Activated effector memory CD4-positive, alpha-beta T cell treated with anti-CD3 and anti-CD28 coated beads, Interleukin-2, amount 50 U/mL, for 16 hours (primary cell): Measurements from ENCODE around the gene ATP5MG.
"Not testable (repeated sequence)": the region's sequence is repeated elsewhere in the genome, so short reads cannot be mapped to it uniquely, and the experiment has no call there.

Experiments
- DNase-seq: peaks from one replicate; pipeline ENCODE4 v3.0.0-alpha.2; 2020

ATP5MG gene

GRCh38 chr11:118410055-118410745, 8.8 kb downstream of the ATP5MG start:
- DNase-seq = no peak

GRCh38 chr11:118411530-118411929, 10.1 kb downstream of the ATP5MG start:
- no peak for DNase-seq

DNA sequence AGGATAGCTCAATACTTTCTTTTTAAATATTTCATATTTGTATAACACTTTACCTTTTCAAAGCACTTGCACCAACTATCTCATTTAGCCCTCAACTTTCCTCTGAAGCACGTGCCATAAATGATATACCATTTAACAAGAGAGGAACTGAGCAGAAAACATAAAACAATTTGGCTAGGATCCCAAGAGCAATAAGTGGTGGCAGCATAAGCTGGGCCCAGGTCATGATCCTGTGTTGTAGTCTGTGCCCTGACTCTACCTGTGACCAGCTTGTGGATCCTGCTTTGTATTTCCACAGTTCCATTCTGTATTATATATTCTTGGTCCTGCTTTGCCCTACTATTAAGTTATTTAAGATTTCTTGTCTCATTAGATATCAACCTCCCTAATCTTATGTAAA, 11.5 kb downstream of the ATP5MG start:
- no peak for DNase-seq

DNA sequence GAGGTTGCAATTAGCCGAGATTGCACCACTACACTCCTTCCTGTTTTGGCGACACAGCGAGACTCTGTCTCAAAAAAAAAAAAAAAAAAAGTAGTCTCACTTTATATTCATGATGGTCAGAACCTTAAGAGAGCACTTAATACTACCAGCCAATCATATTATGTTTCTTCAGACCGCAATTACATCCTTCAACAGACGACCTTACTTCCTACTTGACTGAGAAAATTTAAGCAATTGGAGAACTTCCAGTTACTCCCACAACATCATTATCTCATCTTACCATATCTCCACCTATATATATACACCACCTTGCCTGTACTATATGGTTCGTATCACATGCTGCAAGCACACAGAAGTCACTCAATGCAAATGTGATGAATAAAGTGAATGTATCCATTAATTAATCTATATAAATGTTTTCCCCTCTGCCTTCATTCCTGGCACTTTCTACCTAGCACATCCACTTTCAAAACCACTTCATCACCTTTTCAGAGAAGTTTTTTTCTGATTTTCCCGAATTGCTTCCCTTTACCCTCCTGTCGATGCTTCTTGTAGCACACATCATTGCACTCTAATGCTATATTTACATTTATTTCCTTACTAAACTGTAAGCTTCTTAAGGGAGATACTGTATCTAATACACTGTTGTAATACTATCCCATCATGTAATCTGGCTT, 13.8 kb downstream of the ATP5MG start:
- no peak for DNase-seq

GRCh38 chr11:118415739-118416068, 14.3 kb downstream of the ATP5MG start:
- DNase-seq = no peak

DNA sequence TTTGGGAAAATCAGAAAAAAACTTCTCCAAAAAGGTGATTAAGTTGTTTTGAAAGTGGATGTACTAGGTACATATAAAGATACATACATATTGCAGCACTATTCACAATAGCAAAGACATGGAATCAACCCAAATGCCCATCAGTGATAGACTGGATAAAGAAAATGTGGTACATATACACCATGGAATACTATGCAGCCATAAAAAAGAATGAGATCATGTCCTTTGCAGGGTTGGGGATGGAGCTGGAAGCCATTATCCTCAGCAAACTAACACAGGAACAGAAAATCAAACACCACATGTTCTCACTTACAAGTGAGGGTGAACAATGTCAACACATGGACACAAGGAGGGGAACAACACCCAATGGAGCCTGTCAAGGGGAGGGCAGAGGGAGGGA, 15.5 kb downstream of the ATP5MG start:
- not testable (repeated sequence) for DNase-seq

- no peak for DNase-seq
These were observed 16.4 kb downstream of the ATP5MG start for GRCh38 chr11:118417801-118418200.

DNA sequence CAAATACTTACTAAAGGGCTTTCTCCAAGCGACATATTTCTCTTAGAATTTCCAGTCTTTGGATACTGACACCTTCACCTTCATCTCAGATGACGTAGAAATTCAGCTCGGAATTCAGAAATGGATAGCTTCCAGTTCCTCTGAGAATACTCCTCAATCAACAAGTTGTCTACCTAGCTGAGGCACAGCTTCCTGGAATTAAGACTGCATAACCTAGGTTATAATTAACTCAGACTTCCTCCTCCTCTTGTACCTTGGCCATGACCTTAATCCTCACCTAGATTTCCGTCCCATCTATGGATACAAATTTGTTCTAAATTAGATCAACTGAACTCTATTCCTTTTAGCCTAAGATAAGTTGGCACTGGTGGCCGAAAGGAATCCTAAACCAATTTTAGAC, 17.4 kb downstream of the ATP5MG start:
- no peak for DNase-seq

GRCh38 chr11:118427707-118428106, 26.3 kb downstream of the ATP5MG start:
- no peak for DNase-seq

DNA sequence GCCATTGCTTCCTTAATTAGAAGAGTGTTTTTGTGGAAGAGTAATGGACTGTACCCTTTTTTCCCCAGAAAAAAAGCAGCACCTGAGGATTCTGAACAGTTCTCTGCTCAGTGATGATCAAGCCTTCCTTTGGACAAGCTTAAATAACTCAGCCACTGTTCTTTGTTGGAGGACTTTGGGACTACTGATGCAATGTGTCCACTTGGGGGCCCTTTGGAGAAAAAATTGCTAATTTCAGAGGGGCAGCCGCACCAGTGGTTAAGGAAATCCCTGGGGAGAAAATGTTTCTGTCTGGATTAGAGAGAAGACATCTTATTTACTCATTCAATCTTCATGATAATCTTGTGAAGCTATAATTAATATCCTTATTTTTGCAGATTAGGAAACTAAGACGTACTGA, 29.6 kb downstream of the ATP5MG start:
- no peak for DNase-seq

GRCh38 chr11:118434123-118434552, 32.7 kb downstream of the ATP5MG start:
- DNase-seq = no peak

DNA sequence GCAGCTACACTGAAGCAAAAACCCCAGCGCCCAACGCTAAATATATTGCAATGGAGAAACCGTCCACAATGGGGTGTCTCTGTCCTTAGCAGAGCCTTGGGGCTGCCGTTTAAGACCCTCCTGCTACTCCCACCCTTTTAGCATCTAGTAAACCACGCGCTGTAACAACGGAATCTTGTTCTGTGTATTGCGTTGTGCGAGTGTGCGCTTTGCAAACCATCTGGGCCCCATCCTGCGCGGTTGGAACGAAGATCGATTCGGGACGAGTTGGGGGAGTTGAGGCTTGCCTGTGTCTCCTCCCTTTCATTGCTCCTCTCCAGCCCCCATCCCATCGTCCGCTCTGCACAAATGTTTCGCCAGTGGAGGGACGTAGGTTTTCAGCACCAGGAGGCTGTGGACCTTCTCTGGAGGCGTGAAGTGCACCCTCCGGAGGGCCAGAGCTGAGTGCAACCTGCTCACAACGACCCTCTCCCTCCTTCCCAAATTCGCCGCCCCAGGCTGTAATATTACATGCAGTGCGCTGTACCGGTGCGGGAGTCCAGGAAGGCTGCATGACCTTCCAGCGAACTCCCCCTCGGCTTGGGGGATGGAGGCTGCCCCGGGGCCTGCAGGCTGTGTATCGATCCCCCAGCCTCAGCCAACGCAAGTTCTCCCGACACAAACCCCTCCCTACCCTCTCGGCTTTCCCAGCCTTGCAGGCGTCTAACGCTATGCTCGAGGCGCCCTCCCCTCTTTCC, 33.3 kb downstream of the ATP5MG start:
- DNase-seq = peak; percentile 78

DNA sequence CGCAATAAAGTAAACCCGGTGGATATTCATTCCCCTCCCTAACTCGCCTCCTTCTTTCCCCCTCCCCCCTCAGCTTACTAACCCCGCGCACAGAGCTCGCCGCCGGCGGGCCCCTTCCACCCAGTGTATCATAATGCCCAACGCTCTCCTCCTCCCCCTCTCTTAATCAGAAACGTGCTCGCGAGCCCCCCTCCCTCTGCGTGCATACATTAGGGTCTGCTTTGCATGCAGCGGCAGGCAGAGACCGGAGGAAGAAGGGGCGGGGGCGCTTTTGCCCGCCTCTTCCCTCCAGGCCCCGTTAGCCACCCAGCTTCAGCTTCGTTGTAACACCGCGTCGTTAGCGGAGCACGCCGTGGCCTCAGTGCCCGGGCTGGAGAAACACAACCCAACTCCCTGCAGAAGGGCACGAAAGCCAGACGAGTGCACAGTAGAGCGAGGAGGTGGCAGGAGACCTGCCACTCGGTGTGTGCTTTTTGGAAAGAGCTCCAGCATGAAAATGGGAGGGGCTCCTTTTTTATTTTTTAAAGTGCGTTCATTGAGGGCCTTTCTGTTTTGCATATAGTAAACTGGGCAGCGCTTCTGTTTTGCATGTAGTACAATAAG, 34.0 kb downstream of the ATP5MG start:
- DNase-seq = peak; percentile 87

GRCh38 chr11:118435893-118436624, 34.7 kb downstream of the ATP5MG start, which contains the start of gene KMT2A:
Gene KMT2A (plus strand): TSS chr11:118436492. CDS start chr11:118436513, 21 bp downstream.
- peak; percentile 97 for DNase-seq

DNA sequence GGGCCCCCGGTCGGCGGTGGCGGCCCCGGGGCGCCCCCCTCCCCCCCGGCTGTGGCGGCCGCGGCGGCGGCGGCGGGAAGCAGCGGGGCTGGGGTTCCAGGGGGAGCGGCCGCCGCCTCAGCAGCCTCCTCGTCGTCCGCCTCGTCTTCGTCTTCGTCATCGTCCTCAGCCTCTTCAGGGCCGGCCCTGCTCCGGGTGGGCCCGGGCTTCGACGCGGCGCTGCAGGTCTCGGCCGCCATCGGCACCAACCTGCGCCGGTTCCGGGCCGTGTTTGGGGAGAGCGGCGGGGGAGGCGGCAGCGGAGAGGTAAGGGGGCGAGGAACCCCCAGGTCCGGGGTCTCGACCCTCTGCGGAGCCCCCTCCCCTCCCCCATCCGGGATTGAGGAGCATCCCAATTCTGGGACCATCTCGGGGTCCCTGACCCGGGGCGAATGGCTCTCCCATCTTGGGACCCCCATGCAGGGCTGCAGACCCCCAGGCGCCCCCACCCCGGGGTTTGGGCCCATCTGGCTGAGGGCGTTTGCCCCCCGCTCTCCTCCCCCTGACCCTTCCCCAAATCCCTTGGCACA, 35.3 kb downstream of the ATP5MG start:
- DNase-seq = peak; percentile 84

GRCh38 chr11:118437208-118438125, 36.1 kb downstream of the ATP5MG start:
- DNase-seq = peak; percentile 83

DNA sequence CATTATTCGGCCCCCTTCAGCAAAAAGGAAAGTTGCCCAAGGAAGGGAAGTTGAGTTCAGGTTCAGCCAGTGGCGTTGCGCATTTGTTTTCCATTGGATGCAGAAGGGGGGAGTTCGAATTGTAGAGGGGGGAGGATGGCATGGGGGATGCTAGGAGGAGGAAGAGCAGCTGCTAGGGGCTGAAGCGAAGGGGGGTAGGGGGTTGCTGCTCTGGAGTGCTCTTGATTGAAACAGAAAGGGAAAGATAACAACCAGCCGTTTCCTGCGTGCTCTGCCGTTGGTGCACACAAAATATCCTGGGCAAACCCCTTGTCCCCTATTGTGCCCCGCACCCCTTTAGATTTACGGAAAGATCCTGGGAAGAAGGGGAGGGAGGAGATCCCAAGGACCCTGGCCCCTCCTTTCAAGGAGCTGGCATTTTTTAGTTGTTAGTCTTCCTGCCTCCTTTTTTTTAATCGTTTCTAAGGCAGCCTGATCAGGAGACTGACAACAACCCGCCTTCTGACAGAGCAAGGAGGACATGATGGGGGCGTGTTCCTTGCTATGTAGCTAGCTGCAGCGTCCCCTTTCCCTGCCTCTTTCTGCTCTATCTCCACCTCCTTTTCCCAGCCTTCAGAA, 37.0 kb downstream of the ATP5MG start:
- peak; percentile 84 for DNase-seq

- DNase-seq = no peak
These were observed 38.2 kb downstream of the ATP5MG start for GRCh38 chr11:118439646-118440045.

GRCh38 chr11:118441770-118442275, 40.4 kb downstream of the ATP5MG start:
- peak; percentile 66 for DNase-seq

DNA sequence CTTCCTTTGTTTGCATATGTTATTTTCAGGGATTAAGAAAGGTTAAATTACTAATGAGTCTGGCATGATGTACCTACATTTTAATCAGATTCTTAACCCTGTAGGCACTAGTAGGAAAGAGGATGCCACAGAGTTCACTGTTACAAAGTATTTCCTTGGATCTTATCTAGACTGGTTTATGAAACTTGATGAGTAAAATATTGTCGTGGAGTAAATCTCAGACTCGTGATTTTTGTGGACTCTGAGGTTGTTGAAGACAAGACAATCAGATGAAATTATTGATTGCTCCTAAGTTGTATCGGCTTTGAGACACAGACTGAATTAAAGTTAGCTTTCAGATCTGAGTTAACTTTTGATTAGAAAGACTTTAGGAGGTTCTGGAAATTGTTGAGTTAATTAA, 40.9 kb downstream of the ATP5MG start:
- no peak for DNase-seq
